Ovary (tissue), 3 donors: ENCODE measurements around the gene CEP41.

Experiments used
- EP300 ChIP-seq: sonication (generic); formaldehyde crosslinking; IDR thresholded peaks from one replicate; pipeline ENCODE4 v1.6.1; 2017; ENCODE audit warnings: antibody characterized with exemption
- POLR2A ChIP-seq: fragments of 450-650 bp; IDR thresholded peaks from one replicate; pipeline ENCODE4 v1.6.1; 2017; ENCODE audit warnings: antibody characterized with exemption, mild to moderate bottlenecking, moderate library complexity
- TF ChIP-seq, protein P1 (sequence below), 3 donors: fragments of 450-650 bp in 2 of 3; fragments of 200-600 bp in 1 of 3; IDR thresholded peaks; one replicate each; pipeline versions ENCODE4 v1.5.1 to v1.8.0; 2016 to 2022; ENCODE audit warnings: antibody characterized with exemption in 3 of 3, mild to moderate bottlenecking in 1 of 3
- donor health status: DM: no; HTN: no; CAD: no.

DNA sequence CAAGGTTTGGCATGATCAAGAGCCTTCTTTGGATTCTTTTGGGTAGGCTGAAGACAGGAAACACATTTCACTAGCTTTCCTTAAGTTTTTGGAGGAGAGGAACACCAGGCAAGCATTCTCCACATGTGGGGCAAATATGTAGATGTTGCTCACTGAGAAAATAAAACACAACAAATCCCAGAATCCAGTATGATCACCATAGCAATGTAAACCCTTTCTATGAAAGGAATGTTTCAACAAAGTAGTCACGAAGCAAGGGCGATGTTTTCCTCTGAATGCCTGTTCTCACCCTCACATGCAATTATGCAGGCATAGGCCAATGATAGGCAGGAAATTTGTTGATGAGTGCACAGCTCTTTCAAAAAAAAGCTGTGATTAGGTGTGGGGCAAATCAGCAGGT, 20.5 kb upstream of the CEP41 start:
- no peak for TF ChIP-seq POLR2A
- TF ChIP-seq EP300 = no peak
- TF ChIP-seq, protein P1, sequence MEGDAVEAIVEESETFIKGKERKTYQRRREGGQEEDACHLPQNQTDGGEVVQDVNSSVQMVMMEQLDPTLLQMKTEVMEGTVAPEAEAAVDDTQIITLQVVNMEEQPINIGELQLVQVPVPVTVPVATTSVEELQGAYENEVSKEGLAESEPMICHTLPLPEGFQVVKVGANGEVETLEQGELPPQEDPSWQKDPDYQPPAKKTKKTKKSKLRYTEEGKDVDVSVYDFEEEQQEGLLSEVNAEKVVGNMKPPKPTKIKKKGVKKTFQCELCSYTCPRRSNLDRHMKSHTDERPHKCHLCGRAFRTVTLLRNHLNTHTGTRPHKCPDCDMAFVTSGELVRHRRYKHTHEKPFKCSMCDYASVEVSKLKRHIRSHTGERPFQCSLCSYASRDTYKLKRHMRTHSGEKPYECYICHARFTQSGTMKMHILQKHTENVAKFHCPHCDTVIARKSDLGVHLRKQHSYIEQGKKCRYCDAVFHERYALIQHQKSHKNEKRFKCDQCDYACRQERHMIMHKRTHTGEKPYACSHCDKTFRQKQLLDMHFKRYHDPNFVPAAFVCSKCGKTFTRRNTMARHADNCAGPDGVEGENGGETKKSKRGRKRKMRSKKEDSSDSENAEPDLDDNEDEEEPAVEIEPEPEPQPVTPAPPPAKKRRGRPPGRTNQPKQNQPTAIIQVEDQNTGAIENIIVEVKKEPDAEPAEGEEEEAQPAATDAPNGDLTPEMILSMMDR (IDR thresholded peaks at IDR 0.05) = no peak
